ENCODE data around the gene UBE2D1.

GRCh38 chr10:58336242-58336641 lies 1.4 kb downstream of the UBE2D1 start:
- TF ChIP-seq CTCF (IDR thresholded peaks at IDR 0.05; ENCODE audit: poor library complexity) (no peak), EZH2phosphoT487 (IDR thresholded peaks at IDR 0.05; ENCODE audit: low read depth, severe bottlenecking, unreplicated experiment) (no peak), EZH2 (IDR thresholded peaks at IDR 0.05; ENCODE audit: borderline replicate concordance) (no peak)
